Measurements from ENCODE around the gene RAI2. TPM values are rescaled to one million over a fixed set of nuclear protein-coding genes. Genes with fewer than 3 reads are reported as not detected.

RAI2 gene
- 1.1 and 1.3 TPM in 2 replicates for total RNA-seq
- 3.4 and 4.3 TPM in 2 replicates for polyA plus RNA-seq

GRCh38 chrX:17860811-17861488 lies at the start of gene RAI2:
Gene RAI2, minus strand, starts transcription at chrX:17861298. Its CDS starts 59,288 bp downstream, at chrX:17802010.
- TF ChIP-seq, protein P1, sequence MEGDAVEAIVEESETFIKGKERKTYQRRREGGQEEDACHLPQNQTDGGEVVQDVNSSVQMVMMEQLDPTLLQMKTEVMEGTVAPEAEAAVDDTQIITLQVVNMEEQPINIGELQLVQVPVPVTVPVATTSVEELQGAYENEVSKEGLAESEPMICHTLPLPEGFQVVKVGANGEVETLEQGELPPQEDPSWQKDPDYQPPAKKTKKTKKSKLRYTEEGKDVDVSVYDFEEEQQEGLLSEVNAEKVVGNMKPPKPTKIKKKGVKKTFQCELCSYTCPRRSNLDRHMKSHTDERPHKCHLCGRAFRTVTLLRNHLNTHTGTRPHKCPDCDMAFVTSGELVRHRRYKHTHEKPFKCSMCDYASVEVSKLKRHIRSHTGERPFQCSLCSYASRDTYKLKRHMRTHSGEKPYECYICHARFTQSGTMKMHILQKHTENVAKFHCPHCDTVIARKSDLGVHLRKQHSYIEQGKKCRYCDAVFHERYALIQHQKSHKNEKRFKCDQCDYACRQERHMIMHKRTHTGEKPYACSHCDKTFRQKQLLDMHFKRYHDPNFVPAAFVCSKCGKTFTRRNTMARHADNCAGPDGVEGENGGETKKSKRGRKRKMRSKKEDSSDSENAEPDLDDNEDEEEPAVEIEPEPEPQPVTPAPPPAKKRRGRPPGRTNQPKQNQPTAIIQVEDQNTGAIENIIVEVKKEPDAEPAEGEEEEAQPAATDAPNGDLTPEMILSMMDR (IDR thresholded peaks at IDR 0.05; ENCODE audit: low read depth, low read length) = no peak
- Histone ChIP-seq H3K4me1 (ENCODE audit: low read depth) (no peaks in the 10 kb centered on the region), H3K27me3 (peaks cover 87% of the 10 kb centered on the region), H3K36me3 (no peaks in the 10 kb centered on the region), H3K9me3 (ENCODE audit: low read depth) (no peaks in the 10 kb centered on the region), H3K27ac (no peak within 1 kb of the TSS), H3K4me3 (peak within 1 kb of the TSS; percentile 36)
- DNase-seq (ENCODE audit: low read depth in 1 of 2, low spot score in 1 of 2) = peak in 1 of 2 donors; percentile 41

- no peaks in the 10 kb centered on the region for H3K9me3 ChIP-seq (ENCODE audit: low read depth)
- H3K36me3 ChIP-seq = no peaks in the 10 kb centered on the region
- H3K27me3 ChIP-seq = no peaks in the 10 kb centered on the region
- no peaks in the 10 kb centered on the region for H3K4me1 ChIP-seq (ENCODE audit: low read depth)
- DNase-seq (ENCODE audit: low read depth in 1 of 2, low spot score in 1 of 2) = no peak
- no peak overlapping the region for H3K27ac ChIP-seq
- TF ChIP-seq, protein P1 (IDR thresholded peaks at IDR 0.05; ENCODE audit: low read depth, low read length) = no peak
- H3K4me3 ChIP-seq = no peak overlapping the region
Observed at GRCh38 chrX:17888421-17888820, 27.3 kb upstream of the RAI2 start.

DNA sequence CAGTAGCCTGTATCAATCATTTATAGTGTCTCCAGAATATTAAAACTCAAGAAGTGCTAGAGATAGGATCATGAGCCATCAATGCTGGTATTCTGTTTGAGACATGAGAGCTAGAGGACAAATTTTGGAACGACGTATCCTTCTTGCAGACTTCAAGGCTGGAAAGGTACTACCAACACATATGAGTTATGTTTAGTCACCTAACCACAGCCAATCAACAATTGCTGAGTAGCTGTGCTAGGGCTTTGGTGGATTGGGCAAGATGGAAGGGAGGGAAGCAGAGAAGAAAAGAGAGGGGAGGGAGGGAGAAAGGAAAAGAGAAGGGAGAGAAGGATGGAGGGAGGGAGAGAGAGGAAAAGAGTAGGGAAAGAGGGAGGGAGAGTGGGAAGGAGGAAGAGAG lies 21.6 kb upstream of the RAI2 start:
- Histone ChIP-seq H3K36me3 (no peaks in the 10 kb centered on the region), H3K27ac (no peak overlapping the region), H3K4me1 (ENCODE audit: low read depth) (no peaks in the 10 kb centered on the region), H3K4me3 (no peak overlapping the region), H3K9me3 (ENCODE audit: low read depth) (no peaks in the 10 kb centered on the region), H3K27me3 (no peaks in the 10 kb centered on the region)
- TF ChIP-seq, protein P1 (IDR thresholded peaks at IDR 0.05; ENCODE audit: low read depth, low read length) = no peak
- no peak for DNase-seq (ENCODE audit: low read depth in 1 of 2, low spot score in 1 of 2)

- Histone ChIP-seq H3K36me3 (no peaks in the 10 kb centered on the region), H3K27ac (no peak overlapping the region), H3K27me3 (no peaks in the 10 kb centered on the region), H3K4me1 (ENCODE audit: low read depth) (no peaks in the 10 kb centered on the region), H3K9me3 (ENCODE audit: low read depth) (no peaks in the 10 kb centered on the region), H3K4me3 (no peak overlapping the region)
- TF ChIP-seq, protein P1 (IDR thresholded peaks at IDR 0.05; ENCODE audit: low read depth, low read length) = no peak
- DNase-seq (ENCODE audit: low read depth in 1 of 2, low spot score in 1 of 2) = no peak
Observed at GRCh38 chrX:17878028-17878670, 17.1 kb upstream of the RAI2 start.

DNA sequence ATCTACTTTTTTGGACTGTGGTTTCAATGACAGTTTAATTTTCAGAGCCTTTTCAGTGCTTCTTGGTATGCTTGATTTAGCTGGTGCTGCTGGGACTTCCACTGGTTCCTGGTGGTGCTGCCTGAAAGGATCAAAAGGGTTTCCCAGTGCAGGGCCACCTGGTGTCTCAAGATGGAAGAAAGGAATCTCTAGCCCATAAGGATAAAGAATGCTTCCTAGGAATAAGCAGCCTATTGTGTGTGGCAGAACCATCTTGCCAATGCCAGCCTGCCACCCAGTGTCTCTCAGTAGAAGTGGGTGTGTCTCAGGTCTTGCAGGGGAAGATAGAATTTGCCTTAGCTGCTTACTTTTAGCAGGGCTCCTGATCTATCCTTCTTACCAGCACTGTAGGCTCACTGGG lies 15.0 kb upstream of the RAI2 start:
- Histone ChIP-seq H3K9me3 (ENCODE audit: low read depth) (no peaks in the 10 kb centered on the region), H3K27ac (no peak overlapping the region)
- no peak for DNase-seq (ENCODE audit: low read depth in 1 of 2, low spot score in 1 of 2)

More for the DNA sequence above, 15.0 kb upstream of the RAI2 start:
- Histone ChIP-seq H3K4me3 (no peak overlapping the region), H3K36me3 (no peaks in the 10 kb centered on the region), H3K4me1 (ENCODE audit: low read depth) (no peaks in the 10 kb centered on the region), H3K27me3 (no peaks in the 10 kb centered on the region)
- TF ChIP-seq, protein P1 (IDR thresholded peaks at IDR 0.05; ENCODE audit: low read depth, low read length) = no peak

All from cardiac muscle cell (in vitro differentiated cells and primary cell).